Natural killer cell (primary cell): ENCODE data around the gene UQCC2. TPM values are rescaled to one million over a fixed set of nuclear protein-coding genes. Genes with fewer than 3 reads are reported as not detected.
A peak's percentile ranks its signal among the peaks of the same experiment; 100 is the strongest.

Source experiments
- ATAC-seq, 3 donors: fragments of 150-1000 bp in 2 of 3; fragments of 200-7000 bp in 1 of 3; cut with Tn5 transposase; 1 replicate in 1 of 3; 2 replicates in 2 of 3; pipeline ENCODE4 v1.10.0; 2021; ENCODE audit warnings: mild to moderate bottlenecking in 2 of 3, moderate library complexity in 2 of 3
- DNase-seq, 2 donors: peaks; one replicate each; pipeline versions ENCODE4 v3.0.0 to v3.0.0-alpha.2; 2013 to 2021; ENCODE audit warnings: mixed read lengths in 1 of 2
- H3K27ac ChIP-seq: one replicate; pipeline ENCODE4 v1.5.1; 2013; ENCODE audit warnings: mild to moderate bottlenecking, low read length
- H3K27me3 ChIP-seq: one replicate; pipeline ENCODE4 v1.6.1; 2013; ENCODE audit warnings: low read length; ENCODE audit not compliant: control insufficient read depth, insufficient read depth
- H3K36me3 ChIP-seq: one replicate; pipeline ENCODE4 v1.6.1; 2013; ENCODE audit warnings: low read length; ENCODE audit not compliant: control insufficient read depth, insufficient read depth
- H3K4me1 ChIP-seq: one replicate; pipeline ENCODE4 v1.6.1; 2013; ENCODE audit warnings: low read length; ENCODE audit not compliant: control insufficient read depth, insufficient read depth
- H3K4me3 ChIP-seq: one replicate; pipeline ENCODE4 v1.5.1; 2013; ENCODE audit warnings: low read length
- H3K9me3 ChIP-seq: one replicate; pipeline ENCODE4 v1.6.1; 2013; ENCODE audit warnings: low read length; ENCODE audit not compliant: control insufficient read depth, insufficient read depth
- H3K27ac Mint-ChIP-seq, 2 donors: one replicate each; pipeline ENCODE4 v1.8.0; 2022; ENCODE audit warnings: mild to moderate bottlenecking in 2 of 2, mixed read lengths in 2 of 2, moderate library complexity in 1 of 2
- H3K27me3 Mint-ChIP-seq, 2 donors: one replicate each; pipeline ENCODE4 v1.8.0; 2022; ENCODE audit warnings: low read depth in 2 of 2, mixed read lengths in 2 of 2
- H3K36me3 Mint-ChIP-seq: one replicate; pipeline ENCODE4 v1.8.0; 2022; ENCODE audit warnings: mixed read lengths
- H3K4me1 Mint-ChIP-seq, 2 donors: one replicate each; pipeline ENCODE4 v1.8.0; 2022; ENCODE audit warnings: mixed read lengths in 2 of 2
- H3K4me3 Mint-ChIP-seq: one replicate; pipeline ENCODE4 v1.8.0; 2022; ENCODE audit warnings: mild to moderate bottlenecking, moderate library complexity, mixed read lengths
- H3K9me3 Mint-ChIP-seq, 2 donors: one replicate each; pipeline ENCODE4 v1.8.0; 2022; ENCODE audit warnings: mixed read lengths in 2 of 2
- CTCF ChIP-seq: fragments of 200-600 bp; IDR thresholded peaks from one replicate; pipeline ENCODE4 v1.8.0; 2022; ENCODE audit warnings: antibody characterized with exemption
- WGBS: methylation state at CpG from one replicate; pipeline ENCODE4 v1.1.7; 2013; ENCODE audit warnings: missing lambda C conversion rate; ENCODE audit not compliant: insufficient coverage; 5-methylcytosine and 5-hydroxymethylcytosine counted together
- intact Hi-C: fragments of 100-400 bp; cut with micrococcal nuclease; formaldehyde crosslinking; loops from one replicate; pipeline ENCODE4 v1.14.2; 2022
- total RNA-seq, 4 donors: library from RNA; stranded (reverse); fragments of 120-200 nt in 1 of 4; gene quantifications; one replicate each; pipeline versions ENCODE4 v1.2.3 to v1.2.4, GENCODE V29; 2013 to 2022

UQCC2 gene
- total RNA-seq, 3 donors from 2014 or later (not counting 1 experiment from before 2014, with no cell fraction given): 15.8 to 19.6 (median 16.5) TPM

- no peaks in the 10 kb centered on the region for H3K27me3 Mint-ChIP-seq
- TF ChIP-seq CTCF: no peak
- ATAC-seq: no peak
- peaks cover 27 to 37% of the 10 kb centered on the region in 2 donors for H3K4me1 Mint-ChIP-seq
- no peaks in the 10 kb centered on the region for H3K9me3 ChIP-seq
- intact Hi-C loops: no loop called here
- peak in 1 of 2 donors; percentile 71 for DNase-seq
- peaks cover 40% of the 10 kb centered on the region for H3K36me3 ChIP-seq
- no peaks in the 10 kb centered on the region for H3K36me3 Mint-ChIP-seq
- H3K27ac ChIP-seq: peak overlapping the region; percentile 83
- H3K27ac Mint-ChIP-seq: peak overlapping the region; percentile 96 to 98
- no peaks in the 10 kb centered on the region for H3K9me3 Mint-ChIP-seq
- no peak overlapping the region for H3K4me3 ChIP-seq
- no peaks in the 10 kb centered on the region for H3K27me3 ChIP-seq
- peaks cover 62% of the 10 kb centered on the region for H3K4me1 ChIP-seq
- H3K4me3 Mint-ChIP-seq: peak overlapping the region; percentile 42
- 26% methylated on average over 15 of the region's 15 CpGs for WGBS
Observed at GRCh38 chr6:33696548-33697518, 14.7 kb downstream of the UQCC2 start.

- H3K9me3 ChIP-seq: no peaks in the 10 kb centered on the region
- ATAC-seq: no peak
- H3K36me3 ChIP-seq: peaks cover 47% of the 10 kb centered on the region
- H3K27ac ChIP-seq: peak overlapping the region; percentile 83
- TF ChIP-seq CTCF: no peak
- DNase-seq: no peak
- Mint-ChIP-seq H3K9me3 (no peaks in the 10 kb centered on the region), H3K4me1 (peaks cover 27 to 37% of the 10 kb centered on the region in 2 donors), H3K27me3 (no peaks in the 10 kb centered on the region), H3K27ac (peak overlapping the region; percentile 96 to 98), H3K4me3 (no peak overlapping the region), H3K36me3 (no peaks in the 10 kb centered on the region)
- 95% methylated on average over 9 of the region's 10 CpGs for WGBS
- H3K27me3 ChIP-seq: no peaks in the 10 kb centered on the region
- no peak overlapping the region for H3K4me3 ChIP-seq
- H3K4me1 ChIP-seq: peaks cover 64% of the 10 kb centered on the region
- intact Hi-C loops: no loop called here
Observed at GRCh38 chr6:33696076-33696475, 15.4 kb downstream of the UQCC2 start.

GRCh38 chr6:33695451-33695887 lies 16.0 kb downstream of the UQCC2 start:
- no peaks in the 10 kb centered on the region for H3K9me3 Mint-ChIP-seq
- H3K36me3 Mint-ChIP-seq: no peaks in the 10 kb centered on the region
- H3K36me3 ChIP-seq: peaks cover 53% of the 10 kb centered on the region
- H3K4me1 Mint-ChIP-seq: peaks cover 27 to 36% of the 10 kb centered on the region in 2 donors
- H3K4me3 ChIP-seq: no peak overlapping the region
- peak overlapping the region; percentile 83 for H3K27ac ChIP-seq
- peaks cover 62% of the 10 kb centered on the region for H3K4me1 ChIP-seq
- ATAC-seq (no peak), DNase-seq (no peak)
- peak overlapping the region; percentile 96 to 98 for H3K27ac Mint-ChIP-seq
- H3K27me3 Mint-ChIP-seq: no peaks in the 10 kb centered on the region
- no peaks in the 10 kb centered on the region for H3K9me3 ChIP-seq
- H3K4me3 Mint-ChIP-seq: no peak overlapping the region
- no peak for TF ChIP-seq CTCF
- 91% methylated on average over 16 of the region's 16 CpGs for WGBS
- no peaks in the 10 kb centered on the region for H3K27me3 ChIP-seq
- intact Hi-C loops: no loop called here
